K562 (cell line): Measurements from ENCODE around the gene POU3F1. TPM values are rescaled to one million over a fixed set of nuclear protein-coding genes. Genes with fewer than 3 reads are reported as not detected.

Source experiments
- BRD4 ChIP-seq: fragments of 200-600 bp; sonication (generic); IDR thresholded peaks from 2 replicates; pipeline ENCODE4 v1.6.1; 2017; ENCODE audit warnings: inconsistent platforms
- GABPB1 ChIP-seq: sonication (generic); formaldehyde crosslinking; IDR thresholded peaks from 2 replicates; pipeline ENCODE4 v1.8.0; 2022; ENCODE audit warnings: mild to moderate bottlenecking, missing genetic modification reagents
- GABPB2 ChIP-seq: fragments of 250-450 bp; sonication (Bioruptor Pico); conservative IDR thresholded peaks from 2 replicates; pipeline ENCODE4 v1.5.1; 2021; ENCODE audit warnings: mild to moderate bottlenecking
- JUND ChIP-seq, 2 experiments: IDR thresholded peaks; 2 replicates in 1 of 2; 3 replicates in 1 of 2; pipeline ENCODE4 v1.6.1; 2011; ENCODE audit warnings: borderline replicate concordance in 2 of 2, low read depth in 2 of 2, low read length in 2 of 2, improper control_type of control experiment in 1 of 2, missing biosample characterization in 1 of 2, missing genetic modification characterization in 1 of 2, missing genetic modification reagents in 1 of 2
- NR1H2 ChIP-seq: sonication (generic); formaldehyde crosslinking; IDR thresholded peaks from 2 replicates; pipeline ENCODE4 v1.4.0; 2020; ENCODE audit warnings: mild to moderate bottlenecking, missing genetic modification reagents
- RBFOX2 ChIP-seq: fragments of 200-400 bp; formaldehyde crosslinking; IDR thresholded peaks from 2 replicates; pipeline ENCODE4 v1.6.1; 2017; ENCODE audit warnings: low read depth, mild to moderate bottlenecking, low read length, moderate library complexity
- RBM25 ChIP-seq: fragments of 200-400 bp; formaldehyde crosslinking; IDR thresholded peaks from 2 replicates; pipeline ENCODE4 v1.6.1; 2018; ENCODE audit warnings: low read length, low read depth, moderate library complexity; ENCODE audit not compliant: severe bottlenecking
- TBL1XR1 ChIP-seq, 2 experiments: IDR thresholded peaks; 2 replicates each; pipeline ENCODE4 v1.6.1; 2012; ENCODE audit warnings: improper control_type of control experiment in 2 of 2, low read length in 2 of 2, mild to moderate bottlenecking in 1 of 2
- polyA plus RNA-seq, 8 experiments: library from polyadenylated mRNA; depleted of rRNA in 4 of 8; stranded (reverse) in 5 of 8; unstranded in 3 of 8; fragments of >200 nt; fragmentation: Nextera tagmentation in 2 of 8; fragmentation: Illumina TruSeq in 1 of 8; extraction: Ambion mirVana in 2 of 8; extraction: Trizol in 1 of 8; gene quantifications; 2 replicates each; pipeline versions ENCODE4 v1.2.1 to v1.2.3, GENCODE V29; 2011 to 2014; ENCODE audit warnings: inconsistent platforms in 1 of 8, missing spikeins in 1 of 8
- total RNA-seq, 7 experiments: library from RNA; depleted of rRNA in 6 of 7; stranded (reverse); fragments of >200 nt in 6 of 7; fragmentation: Illumina TruSeq in 2 of 7; extraction: Trizol in 2 of 7; gene quantifications; 2 replicates each; pipeline versions ENCODE4 v1.2.1 to v1.2.3, GENCODE V29; 2011 to 2021; ENCODE audit warnings: low replicate concordance in 1 of 7
- TF ChIP-seq, protein P1 (sequence below): sonication (generic); formaldehyde crosslinking; IDR thresholded peaks from 2 replicates; pipeline ENCODE4 v1.8.0; 2023; ENCODE audit warnings: missing genetic modification reagents, mild to moderate bottlenecking, borderline replicate concordance
- TF ChIP-seq, protein P2 (sequence below): fragments of 200-800 bp; sonication (Bioruptor generic); IDR thresholded peaks from 2 replicates; pipeline ENCODE4 v1.6.1; 2016; ENCODE audit warnings: missing genetic modification characterization, missing compliant biosample characterization
- TF ChIP-seq, protein P3 (sequence below): fragments of 250-450 bp; sonication (Bioruptor Pico); IDR thresholded peaks from 2 replicates; pipeline ENCODE4 v1.5.0; 2021; ENCODE audit warnings: mild to moderate bottlenecking, borderline replicate concordance

The POU3F1 gene
- total and polyA plus RNA-seq, 9 of the 15 experiments (the other 6 are each of a cell fraction or from before 2014, with no cell fraction given) = 0.09 TPM; not detected in 8

DNA sequence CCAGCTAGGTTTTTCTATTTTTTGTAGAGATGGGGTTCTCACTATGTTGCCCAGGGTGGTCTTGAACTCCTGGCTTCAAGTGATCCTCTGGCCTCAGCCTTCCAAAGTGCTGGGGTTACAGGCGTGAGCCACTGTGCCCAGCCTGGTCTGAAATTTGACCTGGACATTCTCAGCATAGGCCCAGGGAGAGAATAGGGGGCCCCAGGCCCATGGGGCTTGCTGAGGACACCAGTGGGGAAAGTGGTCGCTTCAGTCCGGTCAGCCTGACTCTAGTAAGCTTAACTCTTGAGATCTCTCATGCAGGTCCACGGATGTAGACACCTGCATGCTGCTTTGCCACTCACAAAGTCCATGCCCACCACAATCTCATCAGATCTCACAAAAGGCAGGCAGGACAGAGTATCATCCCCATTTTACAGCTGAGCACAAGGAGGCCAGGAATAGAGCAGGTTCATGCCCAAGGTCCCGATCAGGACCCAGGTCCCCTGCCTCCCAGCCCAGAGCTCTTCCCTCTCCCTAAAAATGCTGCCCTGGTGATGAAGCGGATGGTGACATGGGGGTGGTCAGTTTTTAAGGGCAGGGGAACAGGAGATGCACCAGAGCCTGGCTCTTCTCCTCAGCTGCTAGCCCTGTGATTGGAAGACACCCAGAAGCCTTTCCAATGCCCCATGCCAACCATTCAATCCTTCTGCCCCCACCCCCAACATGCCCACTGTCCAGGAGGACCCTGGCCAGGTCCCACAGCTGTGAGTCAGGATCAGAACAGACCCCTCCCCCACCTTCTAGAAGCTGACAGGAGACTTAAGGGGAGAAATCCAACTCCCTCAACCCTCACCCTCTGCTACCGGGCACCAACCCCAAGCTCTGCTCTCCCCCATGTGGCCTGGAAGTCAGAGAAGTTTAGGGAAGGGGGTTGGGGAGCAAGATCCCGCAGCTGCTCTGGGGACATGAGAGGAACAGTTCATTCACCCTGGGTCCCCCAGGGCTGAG lies 43.0 kb downstream of the POU3F1 start (continued):
- TF ChIP-seq, protein P1, sequence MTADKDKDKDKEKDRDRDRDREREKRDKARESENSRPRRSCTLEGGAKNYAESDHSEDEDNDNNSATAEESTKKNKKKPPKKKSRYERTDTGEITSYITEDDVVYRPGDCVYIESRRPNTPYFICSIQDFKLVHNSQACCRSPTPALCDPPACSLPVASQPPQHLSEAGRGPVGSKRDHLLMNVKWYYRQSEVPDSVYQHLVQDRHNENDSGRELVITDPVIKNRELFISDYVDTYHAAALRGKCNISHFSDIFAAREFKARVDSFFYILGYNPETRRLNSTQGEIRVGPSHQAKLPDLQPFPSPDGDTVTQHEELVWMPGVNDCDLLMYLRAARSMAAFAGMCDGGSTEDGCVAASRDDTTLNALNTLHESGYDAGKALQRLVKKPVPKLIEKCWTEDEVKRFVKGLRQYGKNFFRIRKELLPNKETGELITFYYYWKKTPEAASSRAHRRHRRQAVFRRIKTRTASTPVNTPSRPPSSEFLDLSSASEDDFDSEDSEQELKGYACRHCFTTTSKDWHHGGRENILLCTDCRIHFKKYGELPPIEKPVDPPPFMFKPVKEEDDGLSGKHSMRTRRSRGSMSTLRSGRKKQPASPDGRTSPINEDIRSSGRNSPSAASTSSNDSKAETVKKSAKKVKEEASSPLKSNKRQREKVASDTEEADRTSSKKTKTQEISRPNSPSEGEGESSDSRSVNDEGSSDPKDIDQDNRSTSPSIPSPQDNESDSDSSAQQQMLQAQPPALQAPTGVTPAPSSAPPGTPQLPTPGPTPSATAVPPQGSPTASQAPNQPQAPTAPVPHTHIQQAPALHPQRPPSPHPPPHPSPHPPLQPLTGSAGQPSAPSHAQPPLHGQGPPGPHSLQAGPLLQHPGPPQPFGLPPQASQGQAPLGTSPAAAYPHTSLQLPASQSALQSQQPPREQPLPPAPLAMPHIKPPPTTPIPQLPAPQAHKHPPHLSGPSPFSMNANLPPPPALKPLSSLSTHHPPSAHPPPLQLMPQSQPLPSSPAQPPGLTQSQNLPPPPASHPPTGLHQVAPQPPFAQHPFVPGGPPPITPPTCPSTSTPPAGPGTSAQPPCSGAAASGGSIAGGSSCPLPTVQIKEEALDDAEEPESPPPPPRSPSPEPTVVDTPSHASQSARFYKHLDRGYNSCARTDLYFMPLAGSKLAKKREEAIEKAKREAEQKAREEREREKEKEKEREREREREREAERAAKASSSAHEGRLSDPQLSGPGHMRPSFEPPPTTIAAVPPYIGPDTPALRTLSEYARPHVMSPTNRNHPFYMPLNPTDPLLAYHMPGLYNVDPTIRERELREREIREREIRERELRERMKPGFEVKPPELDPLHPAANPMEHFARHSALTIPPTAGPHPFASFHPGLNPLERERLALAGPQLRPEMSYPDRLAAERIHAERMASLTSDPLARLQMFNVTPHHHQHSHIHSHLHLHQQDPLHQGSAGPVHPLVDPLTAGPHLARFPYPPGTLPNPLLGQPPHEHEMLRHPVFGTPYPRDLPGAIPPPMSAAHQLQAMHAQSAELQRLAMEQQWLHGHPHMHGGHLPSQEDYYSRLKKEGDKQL = no peak
- TF ChIP-seq RBM25 = peak; percentile 84
- TF ChIP-seq GABPB2 (CRISPR knock-in tag) = no peak
- TF ChIP-seq, protein P2, sequence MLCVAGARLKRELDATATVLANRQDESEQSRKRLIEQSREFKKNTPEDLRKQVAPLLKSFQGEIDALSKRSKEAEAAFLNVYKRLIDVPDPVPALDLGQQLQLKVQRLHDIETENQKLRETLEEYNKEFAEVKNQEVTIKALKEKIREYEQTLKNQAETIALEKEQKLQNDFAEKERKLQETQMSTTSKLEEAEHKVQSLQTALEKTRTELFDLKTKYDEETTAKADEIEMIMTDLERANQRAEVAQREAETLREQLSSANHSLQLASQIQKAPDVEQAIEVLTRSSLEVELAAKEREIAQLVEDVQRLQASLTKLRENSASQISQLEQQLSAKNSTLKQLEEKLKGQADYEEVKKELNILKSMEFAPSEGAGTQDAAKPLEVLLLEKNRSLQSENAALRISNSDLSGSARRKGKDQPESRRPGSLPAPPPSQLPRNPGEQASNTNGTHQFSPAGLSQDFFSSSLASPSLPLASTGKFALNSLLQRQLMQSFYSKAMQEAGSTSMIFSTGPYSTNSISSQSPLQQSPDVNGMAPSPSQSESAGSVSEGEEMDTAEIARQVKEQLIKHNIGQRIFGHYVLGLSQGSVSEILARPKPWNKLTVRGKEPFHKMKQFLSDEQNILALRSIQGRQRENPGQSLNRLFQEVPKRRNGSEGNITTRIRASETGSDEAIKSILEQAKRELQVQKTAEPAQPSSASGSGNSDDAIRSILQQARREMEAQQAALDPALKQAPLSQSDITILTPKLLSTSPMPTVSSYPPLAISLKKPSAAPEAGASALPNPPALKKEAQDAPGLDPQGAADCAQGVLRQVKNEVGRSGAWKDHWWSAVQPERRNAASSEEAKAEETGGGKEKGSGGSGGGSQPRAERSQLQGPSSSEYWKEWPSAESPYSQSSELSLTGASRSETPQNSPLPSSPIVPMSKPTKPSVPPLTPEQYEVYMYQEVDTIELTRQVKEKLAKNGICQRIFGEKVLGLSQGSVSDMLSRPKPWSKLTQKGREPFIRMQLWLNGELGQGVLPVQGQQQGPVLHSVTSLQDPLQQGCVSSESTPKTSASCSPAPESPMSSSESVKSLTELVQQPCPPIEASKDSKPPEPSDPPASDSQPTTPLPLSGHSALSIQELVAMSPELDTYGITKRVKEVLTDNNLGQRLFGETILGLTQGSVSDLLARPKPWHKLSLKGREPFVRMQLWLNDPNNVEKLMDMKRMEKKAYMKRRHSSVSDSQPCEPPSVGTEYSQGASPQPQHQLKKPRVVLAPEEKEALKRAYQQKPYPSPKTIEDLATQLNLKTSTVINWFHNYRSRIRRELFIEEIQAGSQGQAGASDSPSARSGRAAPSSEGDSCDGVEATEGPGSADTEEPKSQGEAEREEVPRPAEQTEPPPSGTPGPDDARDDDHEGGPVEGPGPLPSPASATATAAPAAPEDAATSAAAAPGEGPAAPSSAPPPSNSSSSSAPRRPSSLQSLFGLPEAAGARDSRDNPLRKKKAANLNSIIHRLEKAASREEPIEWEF (CRISPR knock-in tag) = no peak
- peak; percentile 19 to 48; a peak in 1 of 4 replicates for TF ChIP-seq TBL1XR1 (IDR thresholded peaks at IDR 0.05; ENCODE audit: low read length in 2 of 2)
- TF ChIP-seq, protein P3, sequence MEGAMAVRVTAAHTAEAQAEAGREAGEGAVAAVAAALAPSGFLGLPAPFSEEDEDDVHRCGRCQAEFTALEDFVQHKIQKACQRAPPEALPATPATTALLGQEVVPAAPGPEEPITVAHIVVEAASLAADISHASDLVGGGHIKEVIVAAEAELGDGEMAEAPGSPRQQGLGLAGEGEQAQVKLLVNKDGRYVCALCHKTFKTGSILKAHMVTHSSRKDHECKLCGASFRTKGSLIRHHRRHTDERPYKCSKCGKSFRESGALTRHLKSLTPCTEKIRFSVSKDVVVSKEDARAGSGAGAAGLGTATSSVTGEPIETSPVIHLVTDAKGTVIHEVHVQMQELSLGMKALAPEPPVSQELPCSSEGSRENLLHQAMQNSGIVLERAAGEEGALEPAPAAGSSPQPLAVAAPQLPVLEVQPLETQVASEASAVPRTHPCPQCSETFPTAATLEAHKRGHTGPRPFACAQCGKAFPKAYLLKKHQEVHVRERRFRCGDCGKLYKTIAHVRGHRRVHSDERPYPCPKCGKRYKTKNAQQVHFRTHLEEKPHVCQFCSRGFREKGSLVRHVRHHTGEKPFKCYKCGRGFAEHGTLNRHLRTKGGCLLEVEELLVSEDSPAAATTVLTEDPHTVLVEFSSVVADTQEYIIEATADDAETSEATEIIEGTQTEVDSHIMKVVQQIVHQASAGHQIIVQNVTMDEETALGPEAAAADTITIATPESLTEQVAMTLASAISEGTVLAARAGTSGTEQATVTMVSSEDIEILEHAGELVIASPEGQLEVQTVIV (CRISPR knock-in tag) = no peak
- TF ChIP-seq RBFOX2 = 0 out of 2 replicates have a peak, but pooled peaks have one; percentile 27
- TF ChIP-seq JUND (IDR thresholded peaks at IDR 0.05; ENCODE audit: borderline replicate concordance, low read depth, low read length) = no peak
- no peak for TF ChIP-seq JUND (tag; IDR thresholded peaks at IDR 0.05; ENCODE audit: borderline replicate concordance, low read depth, low read length)
- TF ChIP-seq NR1H2 (CRISPR knock-in tag) = 0 out of 2 replicates have a peak, but pooled peaks have one; percentile 79
- TF ChIP-seq BRD4 = no peak
- TF ChIP-seq GABPB1 (CRISPR knock-in tag) = peak; percentile 51; the same call in 1 of the 2 replicates
